GM18907 (cell line): ENCODE results near the gene MUC13.

Source experiments
- ATAC-seq: cut with Tn5 transposase; IDR thresholded peaks from one replicate; pipeline ENCODE4 v1.9.1; 2021; ENCODE audit warnings: mild to moderate bottlenecking, moderate library complexity; ENCODE audit not compliant: unreplicated experiment

MUC13 gene

GRCh38 chr3:124950026-124950425, 15.5 kb upstream of the MUC13 start:
- ATAC-seq, result no peak

DNA sequence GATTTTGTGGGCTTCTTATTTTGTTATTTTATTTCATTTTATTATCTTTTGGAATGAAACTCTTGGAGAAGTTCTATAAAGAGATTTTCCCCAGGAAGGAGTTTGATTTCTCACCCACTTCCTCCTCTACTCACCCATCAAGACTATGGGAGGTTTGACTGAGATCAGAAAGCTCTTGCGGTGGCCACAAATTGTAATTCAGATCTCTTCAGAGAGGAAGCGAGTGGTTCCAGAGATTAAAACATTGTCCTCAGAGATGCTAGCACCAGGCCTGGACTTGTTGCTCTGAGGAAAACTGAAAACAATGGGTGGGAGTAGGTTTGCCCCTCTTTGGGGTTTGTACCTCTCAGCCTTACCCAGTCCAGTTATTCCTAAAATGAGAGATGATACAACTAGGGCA, 8.1 kb upstream of the MUC13 start:
- ATAC-seq, result no peak

GRCh38 chr3:124941771-124942170, 7.2 kb upstream of the MUC13 start:
- ATAC-seq, result no peak

DNA sequence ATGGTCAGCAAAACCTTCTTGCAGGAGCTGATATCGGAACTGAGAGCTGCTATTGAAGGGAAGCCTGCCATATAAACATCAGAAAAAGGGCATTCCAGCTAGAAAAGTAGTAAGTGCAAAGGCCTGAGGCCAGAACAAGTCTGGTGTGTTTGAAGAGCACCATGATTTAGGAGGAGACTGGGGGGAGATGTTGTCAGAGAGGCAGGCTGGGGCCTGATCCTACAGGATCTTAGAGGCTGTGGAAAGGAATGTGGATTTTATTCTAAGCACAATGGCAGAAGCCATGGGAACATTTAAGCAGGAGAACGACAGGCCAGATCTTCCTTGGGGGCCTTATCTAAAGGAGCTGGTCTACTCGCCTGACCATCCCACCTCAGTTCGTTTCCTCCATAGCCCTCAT, 5.1 kb upstream of the MUC13 start:
- ATAC-seq, result no peak

GRCh38 chr3:124938896-124939295, 4.3 kb upstream of the MUC13 start:
- ATAC-seq, result no peak

- no peak for ATAC-seq
Measured at GRCh38 chr3:124937049-124937448, 2.5 kb upstream of the MUC13 start.

- ATAC-seq, result no peak
Measured at GRCh38 chr3:124935794-124936542, 1.4 kb upstream of the MUC13 start.

GRCh38 chr3:124935264-124935663, 713 bp upstream of the MUC13 start:
- ATAC-seq, result no peak

- no peak for ATAC-seq
Measured at GRCh38 chr3:124928333-124929202, 6.0 kb downstream of the MUC13 start.

GRCh38 chr3:124927574-124928045, 6.9 kb downstream of the MUC13 start:
- ATAC-seq, result peak; percentile 87

GRCh38 chr3:124926426-124927101, 8.0 kb downstream of the MUC13 start:
- no peak for ATAC-seq

GRCh38 chr3:124924741-124925140, 9.8 kb downstream of the MUC13 start:
- no peak for ATAC-seq

- ATAC-seq, result no peak
Measured at GRCh38 chr3:124923833-124924232, 10.7 kb downstream of the MUC13 start.

GRCh38 chr3:124920718-124921117, 13.8 kb downstream of the MUC13 start:
- ATAC-seq, result no peak

DNA sequence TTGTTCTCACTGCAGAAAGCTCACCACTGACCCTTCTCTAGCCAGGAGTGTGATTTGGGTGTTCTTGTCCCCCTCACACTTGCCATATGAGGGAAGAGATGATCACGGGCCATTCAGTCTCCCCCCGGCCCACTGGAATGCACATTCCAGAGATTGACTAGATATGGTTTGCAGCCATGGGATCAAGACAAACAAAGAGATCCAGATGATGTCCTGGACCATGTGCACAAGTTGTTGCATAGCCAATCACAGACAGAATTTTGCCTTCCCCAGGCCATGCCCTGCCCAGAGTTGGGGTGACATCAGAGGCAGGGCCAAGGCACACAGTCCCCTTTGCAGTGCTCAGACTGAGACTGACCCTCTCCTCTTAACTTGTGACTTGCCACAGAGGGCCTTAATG, 14.8 kb downstream of the MUC13 start:
- ATAC-seq, result no peak

DNA sequence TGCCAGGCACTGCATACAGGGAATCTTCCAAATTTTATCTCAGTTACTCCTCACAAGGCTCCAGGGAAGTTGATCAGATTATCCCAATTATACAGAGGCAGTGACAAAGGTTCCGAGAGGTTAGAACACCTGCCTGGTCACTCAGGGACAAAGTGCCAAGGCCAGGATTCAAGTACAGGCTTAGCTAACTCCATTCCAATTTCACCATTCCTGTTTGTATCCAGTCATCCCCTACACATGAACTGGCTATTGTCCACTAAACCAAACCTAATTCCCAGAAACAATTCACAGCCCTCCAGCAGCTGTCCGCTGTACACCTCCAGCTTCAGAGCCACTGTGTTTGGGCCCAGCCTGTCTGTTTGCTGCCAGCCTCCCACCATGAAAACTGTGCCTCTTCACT, 16.0 kb downstream of the MUC13 start:
- ATAC-seq, result no peak

DNA sequence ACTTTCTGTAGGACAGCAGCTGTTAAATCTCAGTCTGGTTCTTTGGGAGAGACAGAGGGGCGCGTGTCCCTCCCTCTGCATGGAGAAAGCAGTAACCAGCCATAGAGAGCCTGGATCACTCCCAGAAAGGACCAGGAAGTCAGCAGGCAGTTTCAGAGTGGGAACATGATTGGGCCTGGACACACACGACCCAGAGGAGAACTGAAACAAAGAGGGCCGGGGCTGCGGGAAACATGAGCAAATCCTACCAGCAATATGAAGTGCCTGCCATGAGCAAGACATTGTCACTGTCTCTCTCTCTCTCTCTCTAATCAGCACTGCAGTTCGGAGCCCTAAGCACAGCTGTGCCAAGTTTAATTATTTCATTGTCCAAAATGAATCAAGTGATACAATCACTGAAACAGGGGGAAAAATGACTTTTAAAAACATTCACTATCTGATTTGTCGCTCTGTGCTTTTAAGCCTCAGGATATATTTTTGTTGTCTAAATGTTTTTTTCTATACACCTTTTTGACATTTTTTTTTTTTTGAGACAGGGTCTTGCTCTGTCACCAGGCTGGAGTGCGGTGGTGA, 17.6 kb downstream of the MUC13 start:
- ATAC-seq, result no peak

DNA sequence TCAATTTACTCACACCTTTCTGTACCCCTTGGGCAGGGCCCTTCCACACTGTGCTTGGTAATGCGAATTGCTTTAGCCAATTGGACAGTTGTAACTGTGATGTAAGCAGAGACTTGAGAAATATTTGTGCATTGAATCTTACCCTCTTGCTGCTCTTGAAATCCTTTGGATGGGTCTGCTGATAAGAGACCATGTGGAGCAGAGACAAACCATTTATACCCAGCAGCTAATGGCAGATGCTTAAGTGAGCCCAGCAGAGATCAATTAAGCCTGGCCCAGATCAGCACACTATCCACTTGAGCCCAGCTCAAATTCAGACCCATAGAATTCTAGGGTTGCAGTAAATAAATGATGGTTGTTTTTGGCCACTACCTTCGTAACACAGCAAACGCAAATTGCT, 19.3 kb downstream of the MUC13 start:
- no peak for ATAC-seq

- no peak for ATAC-seq
Measured at GRCh38 chr3:124907957-124908356, 26.6 kb downstream of the MUC13 start.

GRCh38 chr3:124904835-124905492, 29.6 kb downstream of the MUC13 start:
- no peak for ATAC-seq
